CD14-positive monocyte (primary cell): ENCODE measurements around the gene PCDHA1. TPM values are rescaled to one million over a fixed set of nuclear protein-coding genes. Genes with fewer than 3 reads are reported as not detected.
A peak's percentile ranks its signal among the peaks of the same experiment; 100 is the strongest.

Experiments used
- DNase-seq, 3 donors: peaks; one replicate each; pipeline ENCODE4 v3.0.0-alpha.2; 2011 to 2022
- H2AFZ ChIP-seq: 2 replicates; pipeline ENCODE4 v1.6.0; 2012; ENCODE audit warnings: mild to moderate bottlenecking, low read depth, low read length, inconsistent platforms; ENCODE audit not compliant: insufficient read depth, poor library complexity, severe bottlenecking
- H3K27ac ChIP-seq, 2 donors: 1 replicate in 1 of 2; 2 replicates in 1 of 2; pipeline ENCODE4 v1.5.1; 2012 to 2013; ENCODE audit warnings: low read length in 2 of 2, control low read depth in 1 of 2, inconsistent platforms in 1 of 2, low read depth in 1 of 2, mild to moderate bottlenecking in 1 of 2
- H3K27me3 ChIP-seq, 2 donors: one replicate each; pipeline versions ENCODE4 v1.6.0 to v1.6.1; 2011 to 2013; ENCODE audit warnings: low read length in 2 of 2; ENCODE audit not compliant: control insufficient read depth in 2 of 2, insufficient read depth in 2 of 2
- H3K36me3 ChIP-seq, 2 donors: replicated peaks in 1 of 2; 1 replicate in 1 of 2; 2 replicates in 1 of 2; pipeline versions ENCODE4 v1.5.1 to v1.6.1; 2012 to 2013; ENCODE audit warnings: low read length in 2 of 2, control low read depth in 1 of 2, inconsistent platforms in 1 of 2, mild to moderate bottlenecking in 1 of 2; ENCODE audit not compliant: insufficient read depth in 2 of 2, control insufficient read depth in 1 of 2
- H3K4me1 ChIP-seq, 2 donors: 1 replicate in 1 of 2; 2 replicates in 1 of 2; pipeline versions ENCODE4 v1.5.1 to v1.6.1; 2012 to 2013; ENCODE audit warnings: low read length in 2 of 2, control low read depth in 1 of 2, inconsistent platforms in 1 of 2, mild to moderate bottlenecking in 1 of 2, moderate library complexity in 1 of 2; ENCODE audit not compliant: insufficient read depth in 2 of 2, control insufficient read depth in 1 of 2
- H3K4me2 ChIP-seq: replicated peaks from 2 replicates; pipeline ENCODE3; 2012; ENCODE audit warnings: low read length, moderate library complexity, mild to moderate bottlenecking; ENCODE audit not compliant: poor library complexity, severe bottlenecking; ENCODE audit errors: extremely low read depth
- H3K4me3 ChIP-seq, 3 experiments: fragments of 200-600 bp in 1 of 3; sonication (generic) in 1 of 3; replicated peaks in 1 of 3; 1 replicate in 2 of 3; 2 replicates in 1 of 3; pipeline ENCODE4 v1.5.1; 2011 to 2013; ENCODE audit warnings: low read length in 3 of 3, mild to moderate bottlenecking in 3 of 3, control low read depth in 2 of 3, low read depth in 2 of 3, inconsistent platforms in 1 of 3, moderate library complexity in 1 of 3
- H3K79me2 ChIP-seq: 2 replicates; pipeline ENCODE4 v1.6.0; 2012; ENCODE audit warnings: mild to moderate bottlenecking, control low read depth, inconsistent platforms, low read length, moderate library complexity; ENCODE audit not compliant: insufficient read depth
- H3K9ac ChIP-seq: 2 replicates; pipeline ENCODE4 v1.6.0; 2017; ENCODE audit warnings: low read length, mild to moderate bottlenecking; ENCODE audit not compliant: insufficient read depth, poor library complexity, severe bottlenecking
- H3K9me3 ChIP-seq, 2 donors: replicated peaks in 1 of 2; 1 replicate in 1 of 2; 2 replicates in 1 of 2; pipeline versions ENCODE4 v1.5.1 to v1.6.1; 2012 to 2013; ENCODE audit warnings: low read length in 2 of 2, control low read depth in 1 of 2; ENCODE audit not compliant: control insufficient read depth in 1 of 2, insufficient read depth in 1 of 2
- H4K20me1 ChIP-seq: 2 replicates; pipeline ENCODE4 v1.6.0; 2012; ENCODE audit warnings: mild to moderate bottlenecking, low read length, control low read depth, moderate library complexity; ENCODE audit not compliant: insufficient read depth
- H3K27ac Mint-ChIP-seq, 7 donors: one replicate each; pipeline ENCODE4 v1.8.0; 2020; ENCODE audit warnings: mild to moderate bottlenecking in 7 of 7, mixed read lengths in 7 of 7, moderate library complexity in 6 of 7, inconsistent platforms in 2 of 7
- H3K27me3 Mint-ChIP-seq, 3 donors: one replicate each; pipeline ENCODE4 v1.8.0; 2021 to 2022; ENCODE audit warnings: low read depth in 3 of 3, mild to moderate bottlenecking in 3 of 3, mixed read lengths in 3 of 3, moderate library complexity in 3 of 3, inconsistent platforms in 1 of 3
- H3K36me3 Mint-ChIP-seq, 2 donors: one replicate each; pipeline ENCODE4 v1.8.0; 2020; ENCODE audit warnings: mixed read lengths in 2 of 2, inconsistent platforms in 1 of 2, mild to moderate bottlenecking in 1 of 2
- H3K4me1 Mint-ChIP-seq: one replicate; pipeline ENCODE4 v1.8.0; 2020; ENCODE audit warnings: mild to moderate bottlenecking, mixed read lengths
- H3K4me3 Mint-ChIP-seq, 2 donors: one replicate each; pipeline ENCODE4 v1.8.0; 2020; ENCODE audit warnings: mild to moderate bottlenecking in 2 of 2, mixed read lengths in 2 of 2, moderate library complexity in 1 of 2
- H3K9me3 Mint-ChIP-seq, 7 donors: one replicate each; pipeline ENCODE4 v1.8.0; 2020 to 2022; ENCODE audit warnings: mixed read lengths in 7 of 7, mild to moderate bottlenecking in 6 of 7, moderate library complexity in 6 of 7, inconsistent platforms in 2 of 7
- WGBS: methylation state at CpG from one replicate; pipeline ENCODE4 v1.1.5; 2013; ENCODE audit warnings: missing lambda C conversion rate; ENCODE audit not compliant: insufficient coverage; 5-methylcytosine and 5-hydroxymethylcytosine counted together
- intact Hi-C, 2 donors: fragments of 100-400 bp; cut with micrococcal nuclease; formaldehyde crosslinking; loops; one replicate each; pipeline versions ENCODE4 v1.15.0 to v1.15.1; 2023
- polyA plus RNA-seq, 3 donors: library from polyadenylated mRNA; depleted of rRNA in 1 of 3; unstranded in 2 of 3; stranded (reverse) in 1 of 3; fragments of 300-500 nt in 2 of 3; fragments of >200 nt in 1 of 3; fragmentation: Illumina TruSeq in 2 of 3; gene quantifications; 1 replicate in 2 of 3; 2 replicates in 1 of 3; pipeline ENCODE4 v1.2.3, GENCODE V29; 2012 to 2021
- TF ChIP-seq, protein P1 (sequence below): fragments of 200-600 bp; IDR thresholded peaks from one replicate; pipeline ENCODE4 v1.8.0; 2022; ENCODE audit warnings: antibody characterized with exemption, mild to moderate bottlenecking

Gene PCDHA1
- polyA plus RNA-seq, 3 donors: not detected

DNA sequence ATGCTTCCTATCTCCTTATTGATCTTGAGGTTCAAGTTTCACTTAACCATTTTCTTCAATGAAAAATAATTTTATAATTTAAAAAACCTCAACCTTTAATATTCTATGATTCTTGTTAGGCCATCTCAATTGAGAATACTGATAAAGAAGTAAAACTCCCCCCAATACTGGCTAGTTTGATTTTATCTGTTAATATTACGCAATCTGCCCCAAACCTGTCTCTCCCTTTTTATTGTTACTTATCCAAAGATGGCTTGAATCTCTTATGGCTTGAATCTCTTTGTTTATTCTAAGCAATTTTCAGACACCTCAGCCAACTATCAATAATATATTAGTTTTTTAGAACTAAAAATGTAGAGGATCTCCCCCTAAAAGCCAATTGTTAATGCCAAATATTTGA lies 176.2 kb downstream of the PCDHA1 start:
- H3K4me3 Mint-ChIP-seq: no peak overlapping the region
- peaks cover 0 to 12% (median 9%) of the 10 kb centered on the region in 7 donors for H3K9me3 Mint-ChIP-seq
- H3K36me3 Mint-ChIP-seq: peaks cover 0 to 3% of the 10 kb centered on the region in 2 donors
- no peak overlapping the region for H2AFZ ChIP-seq
- no peak for DNase-seq
- peaks cover 17 to 29% of the 10 kb centered on the region in 2 donors for H3K27me3 ChIP-seq
- H3K4me3 ChIP-seq: no peak overlapping the region
- peaks cover 2 to 6% of the 10 kb centered on the region in 2 donors for H3K9me3 ChIP-seq
- H3K4me1 Mint-ChIP-seq: no peaks in the 10 kb centered on the region
- no peak overlapping the region for H3K4me2 ChIP-seq
- no peaks in the 10 kb centered on the region for H3K79me2 ChIP-seq
- WGBS: no CpG with 5 or more reads among the region's 1 CpG
- intact Hi-C loops: no loop called here
- no peak overlapping the region for H3K27ac Mint-ChIP-seq
- no peaks in the 10 kb centered on the region for H3K36me3 ChIP-seq
- no peaks in the 10 kb centered on the region for H4K20me1 ChIP-seq
- peaks cover 23 to 29% (median 26%) of the 10 kb centered on the region in 3 donors for H3K27me3 Mint-ChIP-seq
- H3K9ac ChIP-seq: no peak overlapping the region
- TF ChIP-seq, protein P1, sequence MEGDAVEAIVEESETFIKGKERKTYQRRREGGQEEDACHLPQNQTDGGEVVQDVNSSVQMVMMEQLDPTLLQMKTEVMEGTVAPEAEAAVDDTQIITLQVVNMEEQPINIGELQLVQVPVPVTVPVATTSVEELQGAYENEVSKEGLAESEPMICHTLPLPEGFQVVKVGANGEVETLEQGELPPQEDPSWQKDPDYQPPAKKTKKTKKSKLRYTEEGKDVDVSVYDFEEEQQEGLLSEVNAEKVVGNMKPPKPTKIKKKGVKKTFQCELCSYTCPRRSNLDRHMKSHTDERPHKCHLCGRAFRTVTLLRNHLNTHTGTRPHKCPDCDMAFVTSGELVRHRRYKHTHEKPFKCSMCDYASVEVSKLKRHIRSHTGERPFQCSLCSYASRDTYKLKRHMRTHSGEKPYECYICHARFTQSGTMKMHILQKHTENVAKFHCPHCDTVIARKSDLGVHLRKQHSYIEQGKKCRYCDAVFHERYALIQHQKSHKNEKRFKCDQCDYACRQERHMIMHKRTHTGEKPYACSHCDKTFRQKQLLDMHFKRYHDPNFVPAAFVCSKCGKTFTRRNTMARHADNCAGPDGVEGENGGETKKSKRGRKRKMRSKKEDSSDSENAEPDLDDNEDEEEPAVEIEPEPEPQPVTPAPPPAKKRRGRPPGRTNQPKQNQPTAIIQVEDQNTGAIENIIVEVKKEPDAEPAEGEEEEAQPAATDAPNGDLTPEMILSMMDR: no peak
- no peaks in the 10 kb centered on the region for H3K4me1 ChIP-seq
- no peak overlapping the region for H3K27ac ChIP-seq

- peaks cover 0 to 21% (median 12%) of the 10 kb centered on the region in 7 donors for H3K9me3 Mint-ChIP-seq
- peaks cover 0 to 3% of the 10 kb centered on the region in 2 donors for H3K36me3 Mint-ChIP-seq
- H3K27ac ChIP-seq: no peak overlapping the region
- TF ChIP-seq, protein P1: no peak
- no peak overlapping the region for H3K9ac ChIP-seq
- no peak for DNase-seq
- peaks cover 26 to 38% (median 36%) of the 10 kb centered on the region in 3 donors for H3K27me3 Mint-ChIP-seq
- H3K4me1 Mint-ChIP-seq: no peaks in the 10 kb centered on the region
- H4K20me1 ChIP-seq: no peaks in the 10 kb centered on the region
- H3K79me2 ChIP-seq: no peaks in the 10 kb centered on the region
- no peak overlapping the region for H2AFZ ChIP-seq
- H3K27ac Mint-ChIP-seq: peak overlapping the region in 1 of 7 donors; percentile 31
- intact Hi-C loops: no loop called here
- no peak overlapping the region for H3K4me2 ChIP-seq
- 89% methylated on average over 1 of the region's 3 CpGs for WGBS
- H3K9me3 ChIP-seq: peaks cover 12 to 13% of the 10 kb centered on the region in 2 donors
- H3K27me3 ChIP-seq: peaks cover 17 to 38% of the 10 kb centered on the region in 2 donors
- H3K4me1 ChIP-seq: no peaks in the 10 kb centered on the region
- H3K36me3 ChIP-seq: no peaks in the 10 kb centered on the region
- no peak overlapping the region for H3K4me3 ChIP-seq
- H3K4me3 Mint-ChIP-seq: no peak overlapping the region
Observed at GRCh38 chr5:140964356-140964755, 178.4 kb downstream of the PCDHA1 start.
